Caco-2 (cell line): ENCODE results near the gene C1orf50. TPM values are rescaled to one million over a fixed set of nuclear protein-coding genes. Genes with fewer than 3 reads are reported as not detected.

Source experiments
- BruUV-seq: library from RNA; stranded (reverse); fragments of 400-500 nt; replicated peaks from 2 replicates; lab custom pipeline; 2021; lab: Mats Ljungman, UMichigan
- CTCF ChIA-PET: fragments of 300-600 bp; sonication (Branson Sonifier 250); formaldehyde crosslinking; loops from one replicate; lab custom pipeline; 2022; ENCODE audit warnings: antibody characterized with exemption; lab: Charles Lee
- POLR2A ChIA-PET: fragments of 300-600 bp; sonication (Branson Sonifier 250); formaldehyde crosslinking; loops from one replicate; lab custom pipeline; 2022; ENCODE audit warnings: antibody characterized with exemption; lab: Charles Lee
- DNase-seq, 2 experiments: peaks; one replicate each; pipeline versions ENCODE4 v3.0.0 to v3.0.0-alpha.2; 2020 to 2022
- H3K27me3 ChIP-seq: replicated peaks from 2 replicates; pipeline ENCODE4 v1.6.0; 2011; ENCODE audit warnings: low read length; ENCODE audit not compliant: control insufficient read depth, insufficient read depth
- H3K36me3 ChIP-seq: 2 replicates; pipeline ENCODE4 v1.5.1; 2011; ENCODE audit warnings: low read length; ENCODE audit not compliant: control insufficient read depth, insufficient read depth
- H3K4me1 ChIP-seq: fragments of 250-450 bp; sonication (Bioruptor Pico); 2 replicates; pipeline ENCODE4 v1.5.1; 2020; ENCODE audit warnings: mild to moderate bottlenecking
- H3K4me3 ChIP-seq: 2 replicates; pipeline ENCODE4 v1.5.1; 2011; ENCODE audit warnings: low read depth, mild to moderate bottlenecking, control low read depth, low read length
- H3K9me3 ChIP-seq: fragments of 250-450 bp; sonication (Bioruptor Pico); 2 replicates; pipeline ENCODE4 v1.5.1; 2020; ENCODE audit warnings: mild to moderate bottlenecking, moderate library complexity
- H3K27ac Mint-ChIP-seq: one replicate; pipeline ENCODE4 v1.8.0; 2022; ENCODE audit warnings: mixed read lengths; ENCODE audit not compliant: unreplicated experiment
- H3K27me3 Mint-ChIP-seq: one replicate; pipeline ENCODE4 v1.8.0; 2022; ENCODE audit warnings: mixed read lengths; ENCODE audit not compliant: insufficient read depth, unreplicated experiment
- H3K36me3 Mint-ChIP-seq: one replicate; pipeline ENCODE4 v1.8.0; 2022; ENCODE audit warnings: mild to moderate bottlenecking, mixed read lengths; ENCODE audit not compliant: insufficient read depth, unreplicated experiment
- H3K4me1 Mint-ChIP-seq: one replicate; pipeline ENCODE4 v1.8.0; 2022; ENCODE audit warnings: low read depth, mixed read lengths; ENCODE audit not compliant: unreplicated experiment
- H3K4me3 Mint-ChIP-seq: one replicate; pipeline ENCODE4 v1.8.0; 2022; ENCODE audit warnings: mild to moderate bottlenecking, moderate library complexity, mixed read lengths; ENCODE audit not compliant: unreplicated experiment
- H3K9me3 Mint-ChIP-seq: one replicate; pipeline ENCODE4 v1.8.0; 2022; ENCODE audit warnings: mixed read lengths; ENCODE audit not compliant: unreplicated experiment
- intact Hi-C: fragments of 100-400 bp; cut with micrococcal nuclease; formaldehyde crosslinking; loops from one replicate; pipeline ENCODE4 v1.10.0; 2022; ENCODE audit not compliant: unreplicated experiment
- total RNA-seq: library from RNA; stranded (reverse); gene quantifications from 2 replicates; pipeline ENCODE4 v1.2.3, GENCODE V29; 2022
- TF ChIP-seq, protein P1 (sequence below), 2 experiments: fragments of 200-600 bp in 1 of 2; IDR thresholded peaks; 1 replicate in 1 of 2; 2 replicates in 1 of 2; pipeline versions ENCODE4 v1.5.1 to v1.8.0; 2011 to 2022; ENCODE audit warnings: antibody characterized with exemption in 1 of 2, control low read depth in 1 of 2, inconsistent platforms in 1 of 2, low read depth in 1 of 2, low read length in 1 of 2, mild to moderate bottlenecking in 1 of 2, moderate library complexity in 1 of 2; ENCODE audit not compliant: insufficient read depth in 1 of 2, severe bottlenecking in 1 of 2, unreplicated experiment in 1 of 2

Gene C1orf50
- total RNA-seq, 1 experiment from 2014 or later, result 6.1 TPM

- POLR2A ChIA-PET, result no interaction called here
- CTCF ChIA-PET, result interaction anchor here (0.7 kb wide), 1 partner anchor 72 kb away, joined by 6 read pairs; no protein-coding TSS in a partner anchor
These were observed 36.1 kb upstream of the C1orf50 start for GRCh38 chr1:42730988-42731387.

DNA sequence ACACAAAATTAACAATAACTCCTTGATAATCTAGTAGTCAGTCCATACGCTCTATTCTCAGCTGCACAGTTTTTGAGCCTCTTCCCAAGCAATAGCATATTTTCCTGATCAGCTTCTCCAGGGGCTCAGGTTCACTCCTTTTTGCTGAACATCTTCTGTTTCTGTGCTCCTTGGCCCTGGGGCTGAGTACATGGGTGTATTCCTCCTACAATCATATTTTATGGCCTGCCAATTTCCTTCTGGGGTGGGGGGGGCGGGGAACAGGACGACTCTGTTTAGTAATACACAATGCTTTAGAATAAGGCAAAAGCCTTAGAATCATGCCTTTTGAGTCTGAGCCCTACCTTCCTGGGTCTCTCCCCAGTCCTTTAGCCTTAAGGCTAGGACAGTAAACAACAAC, 35.5 kb upstream of the C1orf50 start:
- Mint-ChIP-seq H3K27me3 (no peaks in the 10 kb centered on the region), H3K9me3 (no peaks in the 10 kb centered on the region), H3K27ac (no peak overlapping the region), H3K36me3 (no peaks in the 10 kb centered on the region), H3K4me1 (peaks cover 3% of the 10 kb centered on the region), H3K4me3 (no peak overlapping the region)
- H3K27me3 ChIP-seq, result no peaks in the 10 kb centered on the region
- no peaks in the 10 kb centered on the region for H3K9me3 ChIP-seq
- H3K36me3 ChIP-seq, result no peaks in the 10 kb centered on the region
- intact Hi-C loops, result loop anchor here (1.0 kb wide), 1 partner anchor 153 kb away; no protein-coding TSS in a partner anchor
- BruUV-seq, result no TSS peak
- H3K4me1 ChIP-seq, result peaks cover 11% of the 10 kb centered on the region; the same call in 1 of the 2 replicates
- no peak overlapping the region for H3K4me3 ChIP-seq
- TF ChIP-seq, protein P1, sequence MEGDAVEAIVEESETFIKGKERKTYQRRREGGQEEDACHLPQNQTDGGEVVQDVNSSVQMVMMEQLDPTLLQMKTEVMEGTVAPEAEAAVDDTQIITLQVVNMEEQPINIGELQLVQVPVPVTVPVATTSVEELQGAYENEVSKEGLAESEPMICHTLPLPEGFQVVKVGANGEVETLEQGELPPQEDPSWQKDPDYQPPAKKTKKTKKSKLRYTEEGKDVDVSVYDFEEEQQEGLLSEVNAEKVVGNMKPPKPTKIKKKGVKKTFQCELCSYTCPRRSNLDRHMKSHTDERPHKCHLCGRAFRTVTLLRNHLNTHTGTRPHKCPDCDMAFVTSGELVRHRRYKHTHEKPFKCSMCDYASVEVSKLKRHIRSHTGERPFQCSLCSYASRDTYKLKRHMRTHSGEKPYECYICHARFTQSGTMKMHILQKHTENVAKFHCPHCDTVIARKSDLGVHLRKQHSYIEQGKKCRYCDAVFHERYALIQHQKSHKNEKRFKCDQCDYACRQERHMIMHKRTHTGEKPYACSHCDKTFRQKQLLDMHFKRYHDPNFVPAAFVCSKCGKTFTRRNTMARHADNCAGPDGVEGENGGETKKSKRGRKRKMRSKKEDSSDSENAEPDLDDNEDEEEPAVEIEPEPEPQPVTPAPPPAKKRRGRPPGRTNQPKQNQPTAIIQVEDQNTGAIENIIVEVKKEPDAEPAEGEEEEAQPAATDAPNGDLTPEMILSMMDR (IDR thresholded peaks at IDR 0.05; ENCODE audit: insufficient read depth in 1 of 2, low read depth in 1 of 2, low read length in 1 of 2, severe bottlenecking in 1 of 2, unreplicated experiment in 1 of 2), result no peak
- ChIA-PET POLR2A (no interaction called here), CTCF (no interaction called here)
- no peak for DNase-seq

More at GRCh38 chr1:42730988-42731387, 36.1 kb upstream of the C1orf50 start:
- intact Hi-C loops, result loop anchor here (1.0 kb wide), 1 partner anchor 153 kb away; no protein-coding TSS in a partner anchor
- Histone ChIP-seq H3K4me1 (peaks cover 11% of the 10 kb centered on the region; the same call in 1 of the 2 replicates), H3K4me3 (no peak overlapping the region), H3K36me3 (no peaks in the 10 kb centered on the region), H3K27me3 (no peaks in the 10 kb centered on the region), H3K9me3 (no peaks in the 10 kb centered on the region)
- Mint-ChIP-seq H3K27ac (no peak overlapping the region), H3K9me3 (no peaks in the 10 kb centered on the region), H3K36me3 (no peaks in the 10 kb centered on the region), H3K4me3 (no peak overlapping the region), H3K27me3 (no peaks in the 10 kb centered on the region), H3K4me1 (no peaks in the 10 kb centered on the region)
- TF ChIP-seq, protein P1 (IDR thresholded peaks at IDR 0.05; ENCODE audit: insufficient read depth in 1 of 2, low read depth in 1 of 2, low read length in 1 of 2, severe bottlenecking in 1 of 2, unreplicated experiment in 1 of 2), result peak in 1 of 2 experiments; percentile 25
- DNase-seq, result peak in 1 of 2 experiments; percentile 55
- no TSS peak for BruUV-seq

GRCh38 chr1:42732126-42732680, 34.8 kb upstream of the C1orf50 start:
- no peak for DNase-seq
- H3K36me3 Mint-ChIP-seq, result no peaks in the 10 kb centered on the region
- ChIA-PET CTCF (no interaction called here), POLR2A (no interaction called here)
- H3K4me3 Mint-ChIP-seq, result no peak overlapping the region
- H3K9me3 ChIP-seq, result no peaks in the 10 kb centered on the region
- no peak overlapping the region for H3K4me3 ChIP-seq
- intact Hi-C loops, result no loop called here
- TF ChIP-seq, protein P1 (IDR thresholded peaks at IDR 0.05; ENCODE audit: insufficient read depth in 1 of 2, low read depth in 1 of 2, low read length in 1 of 2, severe bottlenecking in 1 of 2, unreplicated experiment in 1 of 2), result no peak
- H3K27me3 ChIP-seq, result no peaks in the 10 kb centered on the region
- H3K27me3 Mint-ChIP-seq, result no peaks in the 10 kb centered on the region
- peaks cover 10% of the 10 kb centered on the region for H3K4me1 Mint-ChIP-seq
- no peaks in the 10 kb centered on the region for H3K36me3 ChIP-seq
- H3K9me3 Mint-ChIP-seq, result no peaks in the 10 kb centered on the region
- peaks cover 11% of the 10 kb centered on the region; the same call in 1 of the 2 replicates for H3K4me1 ChIP-seq
- H3K27ac Mint-ChIP-seq, result no peak overlapping the region
- no TSS peak for BruUV-seq
